Neural cell (in vitro differentiated cells): Measurements from ENCODE around the gene SLC7A6. TPM values are rescaled to one million over a fixed set of nuclear protein-coding genes. Genes with fewer than 3 reads are reported as not detected.

Experiments
- H2AFZ ChIP-seq: fragments of 200-600, 300-800 bp; sonication (generic), shearing (Covaris generic); 2 replicates; pipeline ENCODE4 v1.6.0; 2014; ENCODE audit warnings: low read depth, mild to moderate bottlenecking, antibody characterized with exemption, low read length, moderate library complexity
- H3F3A ChIP-seq: fragments of 200-600 bp; shearing (Covaris generic); 2 replicates; pipeline ENCODE4 v1.6.1; 2016; ENCODE audit warnings: mild to moderate bottlenecking, moderate library complexity, mixed read lengths, antibody characterized with exemption, low read length; ENCODE audit not compliant: insufficient read depth, poor library complexity, severe bottlenecking
- H3K27ac ChIP-seq: fragments of 200-600, 300-800 bp; sonication (generic), shearing (Covaris generic); 2 replicates; pipeline ENCODE4 v1.5.1; 2014; ENCODE audit warnings: mild to moderate bottlenecking, low read length, moderate library complexity
- H3K27me3 ChIP-seq: fragments of 300-800, 200-600 bp; sonication (generic), shearing (Covaris generic); 2 replicates; pipeline ENCODE4 v1.6.0; 2014; ENCODE audit warnings: mild to moderate bottlenecking, low read depth, low read length, moderate library complexity; ENCODE audit not compliant: insufficient read depth
- H3K36me3 ChIP-seq: fragments of 300-800, 200-600 bp; sonication (generic), shearing (Covaris generic); 2 replicates; pipeline ENCODE4 v1.5.1; 2014; ENCODE audit warnings: mild to moderate bottlenecking, antibody characterized with exemption, low read length, moderate library complexity; ENCODE audit not compliant: insufficient read depth
- H3K4me2 ChIP-seq: fragments of 300-800, 200-600 bp; sonication (generic), shearing (Covaris generic); 2 replicates; pipeline ENCODE4 v1.6.0; 2014; ENCODE audit warnings: mild to moderate bottlenecking, low read length
- H3K4me3 ChIP-seq: fragments of 300-800, 200-600 bp; sonication (generic), shearing (Covaris generic); 2 replicates; pipeline ENCODE4 v1.5.1; 2014; ENCODE audit warnings: mild to moderate bottlenecking, low read length, moderate library complexity
- H3K79me2 ChIP-seq: fragments of 200-600 bp; shearing (Covaris generic); replicated peaks from 2 replicates; pipeline ENCODE4 v1.6.0; 2014; ENCODE audit warnings: mild to moderate bottlenecking, low read length, moderate library complexity; ENCODE audit not compliant: insufficient read depth
- H3K9ac ChIP-seq: fragments of 300-800, 200-600 bp; sonication (generic), shearing (Covaris generic); 2 replicates; pipeline ENCODE4 v1.6.1; 2016; ENCODE audit warnings: mild to moderate bottlenecking, low read length, mixed read lengths
- H3K9me2 ChIP-seq: fragments of 200-600 bp; shearing (Covaris generic); 2 replicates; pipeline ENCODE4 v1.6.1; 2016; ENCODE audit warnings: mild to moderate bottlenecking, low read length, mixed read lengths; ENCODE audit not compliant: insufficient read depth
- H3K9me3 ChIP-seq: fragments of 200-600, 300-800 bp; sonication (generic), shearing (Covaris generic); 2 replicates; pipeline ENCODE4 v1.6.1; 2016; ENCODE audit warnings: mild to moderate bottlenecking, mixed run types, low read length, moderate library complexity, mixed read lengths
- H4K20me1 ChIP-seq: fragments of 200-600 bp; shearing (Covaris generic); 2 replicates; pipeline ENCODE4 v1.6.1; 2016; ENCODE audit warnings: mild to moderate bottlenecking, mixed run types; ENCODE audit not compliant: insufficient read depth
- CTCF ChIP-seq: fragments of 450-650 bp; IDR thresholded peaks from 2 replicates; pipeline ENCODE4 v1.5.1; 2014; ENCODE audit warnings: antibody characterized with exemption, mild to moderate bottlenecking, moderate library complexity; ENCODE audit not compliant: poor library complexity, severe bottlenecking
- EP300 ChIP-seq: fragments of 450-650 bp; conservative IDR thresholded peaks from 2 replicates; pipeline ENCODE4 v1.6.1; 2014; ENCODE audit warnings: antibody characterized with exemption, mild to moderate bottlenecking, moderate library complexity; ENCODE audit not compliant: poor library complexity, severe bottlenecking
- EZH2 ChIP-seq: fragments of 200-600, 300-800 bp; shearing (Covaris generic), sonication (generic); IDR thresholded peaks from 2 replicates; pipeline ENCODE4 v1.6.1; 2014; ENCODE audit warnings: antibody characterized with exemption, low read length, borderline replicate concordance, mild to moderate bottlenecking; ENCODE audit not compliant: insufficient read depth, poor library complexity, severe bottlenecking
- MXI1 ChIP-seq: fragments of 450-650 bp; conservative IDR thresholded peaks from 2 replicates; pipeline ENCODE4 v1.6.1; 2014; ENCODE audit warnings: antibody characterized with exemption, mild to moderate bottlenecking; ENCODE audit not compliant: poor library complexity, severe bottlenecking
- POLR2AphosphoS5 ChIP-seq: IDR thresholded peaks from 2 replicates; pipeline ENCODE4 v1.6.1; 2012
- RAD21 ChIP-seq: fragments of 450-650 bp; conservative IDR thresholded peaks from 2 replicates; pipeline ENCODE4 v1.6.1; 2014; ENCODE audit warnings: antibody characterized with exemption, mild to moderate bottlenecking, moderate library complexity
- REST ChIP-seq: IDR thresholded peaks from 2 replicates; pipeline ENCODE4 v1.6.1; 2012; ENCODE audit warnings: borderline replicate concordance
- SMC3 ChIP-seq: fragments of 450-650 bp; conservative IDR thresholded peaks from 2 replicates; pipeline ENCODE4 v1.6.1; 2014; ENCODE audit warnings: antibody characterized with exemption, mild to moderate bottlenecking, moderate library complexity; ENCODE audit not compliant: poor library complexity
- TAF1 ChIP-seq: IDR thresholded peaks from 2 replicates; pipeline ENCODE4 v1.6.1; 2012; ENCODE audit warnings: low read depth
- polyA plus RNA-seq: library from polyadenylated mRNA; depleted of rRNA; stranded (reverse); fragments of >200 nt; gene quantifications from 2 replicates; pipeline ENCODE4 v1.2.3, GENCODE V29; 2014

The SLC7A6 gene
- polyA plus RNA-seq, 1 donor from 2014 or later = 39.3 TPM

- H2AFZ ChIP-seq = no peak overlapping the region
- H3K9ac ChIP-seq = no peak overlapping the region
- no peak overlapping the region for H3K4me2 ChIP-seq
- TF ChIP-seq CTCF (no peak), REST (no peak), EZH2 (no peak), RAD21 (no peak), SMC3 (no peak)
- no peaks in the 10 kb centered on the region for H3K9me2 ChIP-seq
- no peak overlapping the region for H3K4me3 ChIP-seq
- H3K36me3 ChIP-seq = no peaks in the 10 kb centered on the region
- no peaks in the 10 kb centered on the region for H4K20me1 ChIP-seq
- no peaks in the 10 kb centered on the region for H3F3A ChIP-seq
- H3K27me3 ChIP-seq = peaks cover 33% of the 10 kb centered on the region
- no peak overlapping the region for H3K27ac ChIP-seq
- no peaks in the 10 kb centered on the region for H3K9me3 ChIP-seq
- H3K79me2 ChIP-seq = no peaks in the 10 kb centered on the region
Measured at GRCh38 chr16:68231384-68232136, 32.8 kb upstream of the SLC7A6 start.

- H3F3A ChIP-seq = no peaks in the 10 kb centered on the region
- peaks cover 41% of the 10 kb centered on the region for H3K27me3 ChIP-seq
- TF ChIP-seq TAF1 (no peak), RAD21 (no peak), CTCF (no peak), EP300 (no peak), SMC3 (no peak), MXI1 (no peak), REST (no peak), POLR2AphosphoS5 (no peak), EZH2 (no peak)
- no peak overlapping the region for H3K27ac ChIP-seq
- H3K9ac ChIP-seq = no peak overlapping the region
- H3K79me2 ChIP-seq = no peaks in the 10 kb centered on the region
- H3K9me3 ChIP-seq = no peaks in the 10 kb centered on the region
- H3K9me2 ChIP-seq = no peaks in the 10 kb centered on the region
- H2AFZ ChIP-seq = no peak overlapping the region
- no peaks in the 10 kb centered on the region for H3K36me3 ChIP-seq
- no peak overlapping the region for H3K4me2 ChIP-seq
- no peaks in the 10 kb centered on the region for H4K20me1 ChIP-seq
- no peak overlapping the region for H3K4me3 ChIP-seq
Measured at GRCh38 chr16:68232335-68232734, 32.0 kb upstream of the SLC7A6 start.
